Adrenal gland (tissue), 19 donors: ENCODE measurements around the gene KRT26. TPM values are rescaled to one million over a fixed set of nuclear protein-coding genes. Genes with fewer than 3 reads are reported as not detected.
A peak's percentile ranks its signal among the peaks of the same experiment; 100 is the strongest.

ENCODE experiments used
- DNase-seq, 7 donors: peaks; one replicate each; pipeline ENCODE4 v3.0.0-alpha.2; 2019 to 2020
- H3K27ac ChIP-seq, 5 donors: fragments of 200-600 bp; sonication (generic) in 4 of 5; 1 replicate in 3 of 5; 2 replicates in 2 of 5; pipeline versions ENCODE4 v1.5.1 to v1.8.0; 2016 to 2020; ENCODE audit warnings: mild to moderate bottlenecking in 1 of 5
- H3K27me3 ChIP-seq: fragments of 200-600 bp; 2 replicates; pipeline ENCODE4 v1.8.0; 2021
- H3K36me3 ChIP-seq, 2 donors: fragments of 200-600 bp; replicated peaks in 1 of 2; 1 replicate in 1 of 2; 2 replicates in 1 of 2; pipeline versions ENCODE4 v1.5.1 to v1.8.0; 2018 to 2022
- H3K4me1 ChIP-seq, 2 donors: fragments of 200-600 bp; replicated peaks in 1 of 2; 1 replicate in 1 of 2; 2 replicates in 1 of 2; pipeline versions ENCODE4 v1.5.1 to v1.8.0; 2018 to 2021
- H3K4me3 ChIP-seq, 4 donors: fragments of 200-600 bp; sonication (generic) in 3 of 4; one replicate each; pipeline ENCODE4 v1.5.1; 2016 to 2018
- H3K9me3 ChIP-seq, 3 donors: fragments of 200-600 bp; sonication (generic) in 1 of 3; replicated peaks in 1 of 3; 1 replicate in 2 of 3; 2 replicates in 1 of 3; pipeline versions ENCODE4 v1.5.1 to v1.8.0; 2016 to 2021
- CTCF ChIP-seq, 6 experiments: fragments of 450-650 bp in 4 of 6; fragments of 200-600 bp in 2 of 6; sonication (generic) in 1 of 6; IDR thresholded peaks; 1 replicate in 5 of 6; 2 replicates in 1 of 6; pipeline versions ENCODE4 v1.5.1 to v1.8.0; 2016 to 2021; ENCODE audit warnings: antibody characterized with exemption in 6 of 6, mild to moderate bottlenecking in 2 of 6, moderate library complexity in 1 of 6
- POLR2A ChIP-seq, 2 donors: fragments of 450-650 bp; IDR thresholded peaks; one replicate each; pipeline ENCODE4 v1.6.1; 2017; ENCODE audit warnings: antibody characterized with exemption in 2 of 2, mild to moderate bottlenecking in 2 of 2, moderate library complexity in 1 of 2
- WGBS, 4 donors: extraction: QIAGEN DNeasy Blood & Tissue Kit in 2 of 4; methylation state at CpG; one replicate each; pipeline versions ENCODE4 v1.1.5 to v1.1.7; 2013 to 2017; 5-methylcytosine and 5-hydroxymethylcytosine counted together
- intact Hi-C, 2 donors: fragments of 100-400 bp; cut with DNase I; formaldehyde crosslinking; loops; one replicate each; pipeline versions ENCODE4 v1.14.1 to v1.15.0; 2022 to 2023
- long read RNA-seq, 10 donors: library from polyadenylated mRNA in 3 of 10; unstranded in 2 of 10; stranded (forward) in 1 of 10; transcript quantifications; one replicate each; pipeline ENCODE4 v2.0.0 and lab custom pipeline, GENCODE V29; 2021 to 2026
- polyA plus RNA-seq, 3 donors: library from polyadenylated mRNA; stranded (reverse); fragments of 200-250 nt in 2 of 3; fragments of 350-450 nt in 1 of 3; fragmentation: Illumina TruSeq in 1 of 3; extraction: RNeasy Lipid Tissue Mini Kit (QIAGEN cat#74804) in 1 of 3; gene quantifications; one replicate each; pipeline ENCODE4 v1.2.3, GENCODE V29; 2013 to 2014
- total RNA-seq, 9 donors: library from RNA; depleted of rRNA in 4 of 9; stranded (reverse); fragments of >200 nt in 4 of 9; fragments of 120-200 nt in 1 of 9; fragmentation: NEBNext Ultra II Directional in 1 of 9; extraction: Animal tissue kit (Norgen Biotek cat#: 25700) in 1 of 9; gene quantifications; one replicate each; pipeline versions ENCODE4 v1.1.0 to v1.2.4, GENCODE V29; 2013 to 2023
- donor health status: healthy with polysubstance abuse.
- donor health status: Bipolar disorder and iron deficiency.
- donor health status: DM: yes; HTN: yes; CAD: no.
- donor health status: DM: no; HTN: no; CAD: no.
- donor health status: DM: no; HTN: no; CAD: no.
- donor health status: DM: yes; HTN: yes; CAD: no.

The KRT26 gene, protein sequence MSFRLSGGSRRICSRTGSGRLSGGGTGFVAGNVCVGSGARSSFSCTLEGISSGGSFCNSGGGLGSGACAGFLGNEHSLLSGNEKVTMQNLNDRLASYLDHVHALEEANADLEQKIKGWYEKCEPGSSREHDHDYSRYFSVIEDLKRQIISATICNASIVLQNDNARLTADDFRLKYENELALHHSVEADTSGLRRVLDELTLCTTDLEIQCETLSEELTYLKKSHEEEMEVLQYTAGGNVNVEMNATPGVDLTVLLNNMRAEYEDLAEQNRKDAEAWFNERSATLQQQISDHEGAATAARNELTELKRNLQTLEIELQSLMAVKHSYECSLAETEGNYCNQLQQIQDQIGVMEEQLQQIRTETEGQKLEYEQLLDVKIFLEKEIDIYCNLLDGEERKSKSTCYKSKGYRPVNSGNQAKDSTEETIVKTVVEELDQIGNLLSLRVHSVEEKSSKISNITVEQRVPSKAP
- total RNA-seq (not detected), polyA plus RNA-seq (not detected)
- long read RNA-seq, donor 1: 0 reads
- long read RNA-seq, donor 2: 0 reads
- long read RNA-seq, donor 3: 0 reads
- long read RNA-seq, donor 4: 0 reads
- long read RNA-seq, donor 5: 0 reads
- long read RNA-seq, donor 6: 0 reads
- long read RNA-seq, donor 7: 0 reads
- long read RNA-seq, donor 8: 0 reads
- long read RNA-seq, donor 9: 0 reads
- long read RNA-seq, donor 10: 0 reads

GRCh38 chr17:40772101-40772500, at the start of gene KRT26:
Gene KRT26 (minus strand): TSS chr17:40772201. CDS start chr17:40772113, 88 bp downstream.
- DNase-seq: no peak
- peaks cover 12% of the 10 kb centered on the region for H3K27me3 ChIP-seq
- WGBS, 4 donors: 82 to 90% (median 83%) methylated on average over 3 of the region's 3 CpGs
- no peaks in the 10 kb centered on the region for H3K9me3 ChIP-seq
- no peak within 1 kb of the TSS for H3K27ac ChIP-seq
- H3K4me3 ChIP-seq: no peak within 1 kb of the TSS
- TF ChIP-seq POLR2A (IDR thresholded peaks at IDR 0.05) (no peak), CTCF (IDR thresholded peaks at IDR 0.05) (no peak)
- intact Hi-C loops: no loop called here
- H3K36me3 ChIP-seq: no peaks in the 10 kb centered on the region
- no peaks in the 10 kb centered on the region for H3K4me1 ChIP-seq

DNA sequence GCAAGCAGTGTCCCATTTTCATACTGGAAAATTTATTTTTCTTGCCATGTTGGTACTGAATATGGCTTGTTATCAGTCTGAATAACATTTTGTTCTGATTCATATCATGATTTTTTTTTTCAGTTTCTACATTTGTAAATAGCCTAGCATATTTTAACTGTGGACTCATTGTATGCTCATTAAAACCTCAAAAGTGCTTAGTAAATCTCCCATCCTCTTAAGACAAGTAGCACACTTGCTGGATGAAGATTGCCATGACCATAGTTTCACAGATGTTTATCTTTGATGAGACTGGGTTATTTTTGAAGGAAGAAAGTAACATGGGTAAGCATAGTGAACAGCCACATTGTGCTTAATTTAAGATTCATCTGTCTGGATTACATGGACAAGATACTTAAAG, 49.5 kb upstream of the KRT26 start:
- no peak for TF ChIP-seq POLR2A (IDR thresholded peaks at IDR 0.05)
- no peak for TF ChIP-seq CTCF (IDR thresholded peaks at IDR 0.05)

GRCh38 chr17:40820228-40820838, 48.3 kb upstream of the KRT26 start:
- 80 to 87% (median 81%) methylated on average over 9 of the region's 9 CpGs for WGBS, 4 donors
- peaks cover 0 to 7% of the 10 kb centered on the region in 2 donors for H3K4me1 ChIP-seq
- TF ChIP-seq CTCF (IDR thresholded peaks at IDR 0.05) (no peak), POLR2A (IDR thresholded peaks at IDR 0.05) (no peak)
- no peaks in the 10 kb centered on the region for H3K36me3 ChIP-seq
- no peak for DNase-seq
- peak overlapping the region in 1 of 4 donors; percentile 93 for H3K4me3 ChIP-seq
- H3K27ac ChIP-seq: no peak overlapping the region
- H3K27me3 ChIP-seq: no peaks in the 10 kb centered on the region
- intact Hi-C loops: no loop called here
- no peaks in the 10 kb centered on the region for H3K9me3 ChIP-seq

More for the DNA sequence above, 49.5 kb upstream of the KRT26 start:
- Histone ChIP-seq H3K27me3 (no peaks in the 10 kb centered on the region), H3K36me3 (no peaks in the 10 kb centered on the region), H3K27ac (no peak overlapping the region), H3K4me1 (peaks cover 0 to 7% of the 10 kb centered on the region in 2 donors), H3K4me3 (no peak overlapping the region), H3K9me3 (no peaks in the 10 kb centered on the region)
- no peak for DNase-seq
- intact Hi-C loops: no loop called here

DNA sequence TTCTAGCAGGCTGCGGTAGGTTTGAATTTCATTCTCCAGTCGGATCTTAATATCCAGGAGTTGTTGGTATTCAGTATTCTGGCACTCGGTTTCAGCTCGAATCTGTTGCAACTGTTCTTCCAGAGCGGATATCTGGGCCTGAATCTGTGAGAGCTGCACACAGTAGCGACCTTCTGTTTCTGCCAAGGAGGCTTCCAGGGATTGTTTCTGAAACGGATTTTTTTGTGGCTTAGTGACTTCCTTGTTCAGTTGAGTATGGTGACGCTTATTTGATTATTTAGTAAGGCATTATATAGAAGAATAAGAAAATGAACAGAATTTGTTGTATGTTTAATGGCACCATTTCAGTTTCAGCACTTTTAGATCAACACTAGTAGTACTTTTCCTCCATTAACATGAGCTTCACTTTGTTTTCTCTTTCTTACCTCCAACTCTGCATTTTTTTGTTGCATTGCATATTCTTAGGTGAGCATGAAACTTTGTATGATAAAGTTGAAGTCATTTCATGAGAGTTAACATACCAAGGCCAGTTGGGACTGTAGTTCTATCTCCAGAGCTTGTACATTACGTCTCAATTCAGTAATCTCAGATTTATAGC, 47.6 kb upstream of the KRT26 start:
- H3K27ac ChIP-seq: peak overlapping the region; percentile 45 to 98 (median 73)
- no peaks in the 10 kb centered on the region for H3K27me3 ChIP-seq
- H3K36me3 ChIP-seq: no peaks in the 10 kb centered on the region
- no peaks in the 10 kb centered on the region for H3K9me3 ChIP-seq
- peaks cover 0 to 7% of the 10 kb centered on the region in 2 donors for H3K4me1 ChIP-seq
- intact Hi-C loops: no loop called here
- peak in 4 of 7 donors; percentile 16 to 41 (median 36) for DNase-seq
- no peak for TF ChIP-seq POLR2A (IDR thresholded peaks at IDR 0.05)
- TF ChIP-seq CTCF (IDR thresholded peaks at IDR 0.05): no peak
- peak overlapping the region in 3 of 4 donors; percentile 11 to 93 (median 53) for H3K4me3 ChIP-seq
- WGBS, 4 donors: 38 to 44% (median 40%) methylated on average over 9 of the region's 9 CpGs
